IMR-90 (cell line): Measurements from ENCODE around the gene COQ4.

Experiments used
- BHLHE40 ChIP-seq: fragments of 150-350 bp; IDR thresholded peaks from 2 replicates; pipeline ENCODE4 v1.6.1; 2016; ENCODE audit warnings: mild to moderate bottlenecking, low read depth, low read length
- CTCF ChIP-seq: conservative IDR thresholded peaks from 2 replicates; pipeline ENCODE4 v1.5.1; 2012; ENCODE audit warnings: mild to moderate bottlenecking, low read depth, low read length, improper control_type of control experiment
- FOS ChIP-seq: fragments of 150-350 bp; IDR thresholded peaks from 2 replicates; pipeline ENCODE4 v1.6.1; 2016; ENCODE audit warnings: low read depth, low read length
- MAFK ChIP-seq: IDR thresholded peaks from 2 replicates; pipeline ENCODE4 v1.6.1; 2012; ENCODE audit warnings: low read depth, low read length, improper control_type of control experiment
- MAZ ChIP-seq: IDR thresholded peaks from 2 replicates; pipeline ENCODE4 v1.6.1; 2012; ENCODE audit warnings: low read depth, mild to moderate bottlenecking, low read length, improper control_type of control experiment, moderate library complexity, borderline replicate concordance
- MXI1 ChIP-seq: IDR thresholded peaks from 2 replicates; pipeline ENCODE4 v1.6.1; 2012; ENCODE audit warnings: low read depth, mild to moderate bottlenecking, low read length, moderate library complexity, borderline replicate concordance
- POLR2A ChIP-seq: IDR thresholded peaks from 2 replicates; pipeline ENCODE4 v1.6.1; 2012; ENCODE audit warnings: mild to moderate bottlenecking, low read depth, low read length
- RAD21 ChIP-seq: IDR thresholded peaks from 2 replicates; pipeline ENCODE4 v1.6.1; 2012; ENCODE audit warnings: low read length, improper control_type of control experiment
- SMC3 ChIP-seq: fragments of 150-350 bp; IDR thresholded peaks from 2 replicates; pipeline ENCODE4 v1.6.1; 2016; ENCODE audit warnings: low read depth, mild to moderate bottlenecking, antibody characterized with exemption, low read length, moderate library complexity
- USF2 ChIP-seq: fragments of 150-350 bp; IDR thresholded peaks from 2 replicates; pipeline ENCODE4 v1.6.1; 2017; ENCODE audit warnings: mild to moderate bottlenecking, antibody characterized with exemption, low read length, low read depth

DNA sequence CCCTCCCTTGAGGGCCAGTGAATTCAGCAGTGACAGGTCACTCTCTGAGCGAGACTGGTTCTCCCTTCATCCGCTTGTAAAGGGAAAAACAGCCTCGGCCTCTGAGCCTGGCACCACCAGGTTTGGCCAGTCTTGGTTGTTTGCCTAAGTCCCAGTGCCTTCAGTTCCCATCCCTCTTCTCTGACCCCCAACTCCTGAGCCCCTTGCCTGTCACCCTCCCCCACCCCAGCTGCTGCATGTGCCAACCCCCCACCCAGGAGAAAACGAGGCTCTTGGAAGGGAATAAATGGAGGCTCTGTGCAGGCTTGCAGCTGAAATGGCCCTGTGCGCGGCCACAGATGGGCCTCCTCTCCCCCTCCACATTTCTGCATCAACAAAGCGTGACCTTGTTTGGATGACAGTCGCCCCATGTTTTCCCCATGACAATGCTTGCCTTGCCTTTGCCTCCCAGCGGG, 51.6 kb downstream of the COQ4 start:
- TF ChIP-seq CTCF: no peak
- no peak for TF ChIP-seq POLR2A
- no peak for TF ChIP-seq MAFK
- TF ChIP-seq USF2: no peak
- no peak for TF ChIP-seq SMC3
- TF ChIP-seq FOS: no peak
- TF ChIP-seq RAD21: no peak
- TF ChIP-seq MAZ: no peak
- TF ChIP-seq BHLHE40: no peak
- TF ChIP-seq MXI1: no peak
